GM21576 (cell line): Measurements from ENCODE around the gene RRP1B.
"Not testable (repeated sequence)": the region's sequence is repeated elsewhere in the genome, so short reads cannot be mapped to it uniquely, and the experiment has no call there.

ENCODE experiments used
- ATAC-seq: cut with Tn5 transposase; IDR thresholded peaks from one replicate; pipeline ENCODE4 v1.9.1; 2021; ENCODE audit warnings: mild to moderate bottlenecking, moderate library complexity; ENCODE audit not compliant: unreplicated experiment

The RRP1B gene

GRCh38 chr21:43669828-43670605 lies 10.7 kb downstream of the RRP1B start:
- no peak for ATAC-seq

- ATAC-seq, result no peak
Measured at GRCh38 chr21:43675871-43676270, 16.5 kb downstream of the RRP1B start.

GRCh38 chr21:43676391-43676790 lies 17.0 kb downstream of the RRP1B start:
- no peak for ATAC-seq

- no peak for ATAC-seq
Measured at GRCh38 chr21:43679951-43680350, 20.6 kb downstream of the RRP1B start.

GRCh38 chr21:43680421-43680820 lies 21.1 kb downstream of the RRP1B start:
- ATAC-seq, result not testable (repeated sequence)

- ATAC-seq, result no peak
Measured at GRCh38 chr21:43681650-43682049, 22.3 kb downstream of the RRP1B start.

- no peak for ATAC-seq
Measured at GRCh38 chr21:43684424-43684823, 25.1 kb downstream of the RRP1B start.

GRCh38 chr21:43686811-43687565 lies 27.6 kb downstream of the RRP1B start:
- no peak for ATAC-seq

- no peak for ATAC-seq
Measured at GRCh38 chr21:43687566-43688399, 28.4 kb downstream of the RRP1B start.

- ATAC-seq, result no peak
Measured at GRCh38 chr21:43688906-43689305, 29.5 kb downstream of the RRP1B start.

- ATAC-seq, result no peak
Measured at GRCh38 chr21:43689556-43690337, 30.4 kb downstream of the RRP1B start.

GRCh38 chr21:43690346-43690745 lies 31.0 kb downstream of the RRP1B start:
- no peak for ATAC-seq

- ATAC-seq, result no peak
Measured at GRCh38 chr21:43691086-43691795, 31.9 kb downstream of the RRP1B start.

- ATAC-seq, result no peak
Measured at GRCh38 chr21:43691801-43692200, 32.4 kb downstream of the RRP1B start.

- no peak for ATAC-seq
Measured at GRCh38 chr21:43692949-43693348, 33.6 kb downstream of the RRP1B start.

GRCh38 chr21:43693981-43694380 lies 34.6 kb downstream of the RRP1B start:
- ATAC-seq, result no peak

- ATAC-seq, result no peak
Measured at GRCh38 chr21:43694437-43695079, 35.2 kb downstream of the RRP1B start.

GRCh38 chr21:43696214-43696613 lies 36.9 kb downstream of the RRP1B start:
- ATAC-seq, result no peak
